Gastroesophageal sphincter (tissue), 4 donors: ENCODE data around the gene ARHGAP26. TPM values are rescaled to one million over a fixed set of nuclear protein-coding genes. Genes with fewer than 3 reads are reported as not detected.
A peak's percentile ranks its signal among the peaks of the same experiment; 100 is the strongest.

ENCODE experiments used
- ATAC-seq: fragments of 150-250 bp; one replicate; pipeline ENCODE4 v1.9.1; 2016; ENCODE audit warnings: mild to moderate bottlenecking, moderate library complexity
- H3K27ac ChIP-seq, 4 donors: fragments of 200-600 bp; sonication (generic) in 3 of 4; 1 replicate in 3 of 4; 2 replicates in 1 of 4; pipeline ENCODE4 v1.5.1; 2016 to 2019
- H3K27me3 ChIP-seq: fragments of 200-600 bp; sonication (generic); one replicate; pipeline ENCODE4 v1.5.1; 2019
- H3K36me3 ChIP-seq, 2 donors: fragments of 200-600 bp; sonication (generic); one replicate each; pipeline ENCODE4 v1.5.1; 2019; ENCODE audit warnings: control low read depth in 1 of 2
- H3K4me1 ChIP-seq, 3 donors: fragments of 200-600 bp; sonication (generic); 1 replicate in 2 of 3; 2 replicates in 1 of 3; pipeline ENCODE4 v1.5.1; 2016 to 2019; ENCODE audit warnings: control low read depth in 2 of 3
- H3K4me3 ChIP-seq, 2 donors: fragments of 200-600 bp; sonication (generic); one replicate each; pipeline ENCODE4 v1.5.1; 2019; ENCODE audit warnings: mild to moderate bottlenecking in 1 of 2, moderate library complexity in 1 of 2
- H3K9me3 ChIP-seq, 3 donors: fragments of 200-600 bp; sonication (generic); one replicate each; pipeline ENCODE4 v1.5.1; 2017 to 2019; ENCODE audit warnings: control low read depth in 2 of 3
- CTCF ChIP-seq, 4 experiments: fragments of 200-600 bp in 2 of 4; fragments of 450-650 bp in 2 of 4; sonication (generic) in 1 of 4; IDR thresholded peaks; one replicate each; pipeline ENCODE4 v1.5.1; 2017 to 2019; ENCODE audit warnings: antibody characterized with exemption in 4 of 4, mild to moderate bottlenecking in 2 of 4, moderate library complexity in 2 of 4
- EP300 ChIP-seq: sonication (generic); formaldehyde crosslinking; IDR thresholded peaks from one replicate; pipeline ENCODE4 v1.6.1; 2017; ENCODE audit warnings: antibody characterized with exemption, mild to moderate bottlenecking
- POLR2A ChIP-seq, 2 donors: fragments of 450-650 bp; IDR thresholded peaks; one replicate each; pipeline ENCODE4 v1.6.1; 2017; ENCODE audit warnings: antibody characterized with exemption in 2 of 2, mild to moderate bottlenecking in 2 of 2, moderate library complexity in 1 of 2
- POLR2AphosphoS5 ChIP-seq: sonication (generic); formaldehyde crosslinking; IDR thresholded peaks from one replicate; pipeline ENCODE4 v1.6.1; 2017; ENCODE audit warnings: antibody characterized with exemption
- WGBS, 2 donors: methylation state at CpG; one replicate each; pipeline ENCODE4 v1.1.5; 2018; ENCODE audit warnings: low coverage in 1 of 2; 5-methylcytosine and 5-hydroxymethylcytosine counted together
- total RNA-seq, 4 donors: library from RNA; depleted of rRNA; stranded (reverse); fragments of >200 nt; gene quantifications; one replicate each; pipeline ENCODE4 v1.1.0, GENCODE V29; 2016

Gene ARHGAP26
- total RNA-seq, 4 donors from 2014 or later: 15.2 to 41.7 (median 31.7) TPM

GRCh38 chr5:142845954-142846398 lies 75.8 kb downstream of the ARHGAP26 start:
- no peaks in the 10 kb centered on the region for H3K36me3 ChIP-seq
- H3K4me3 ChIP-seq: no peak overlapping the region
- peak overlapping the region in 3 of 4 donors; percentile 40 to 57 (median 51) for H3K27ac ChIP-seq
- TF ChIP-seq EP300 (no peak), POLR2A (IDR thresholded peaks at IDR 0.05) (no peak), POLR2AphosphoS5 (no peak), CTCF (IDR thresholded peaks at IDR 0.05) (no peak)
- no peaks in the 10 kb centered on the region for H3K9me3 ChIP-seq
- peaks cover 10 to 71% (median 31%) of the 10 kb centered on the region in 3 donors for H3K4me1 ChIP-seq
- H3K27me3 ChIP-seq: no peaks in the 10 kb centered on the region
- 59 to 83% methylated on average over 5 to 7 of the region's 9 CpGs for WGBS, 2 donors
- no peak for ATAC-seq

GRCh38 chr5:142846406-142846805 lies 76.2 kb downstream of the ARHGAP26 start:
- Histone ChIP-seq H3K27me3 (no peaks in the 10 kb centered on the region), H3K4me3 (no peak overlapping the region), H3K9me3 (no peaks in the 10 kb centered on the region), H3K27ac (peak overlapping the region in 2 of 4 donors; percentile 40 to 51), H3K36me3 (no peaks in the 10 kb centered on the region), H3K4me1 (peaks cover 10 to 71% (median 27%) of the 10 kb centered on the region in 3 donors)
- TF ChIP-seq POLR2A (IDR thresholded peaks at IDR 0.05) (no peak), CTCF (IDR thresholded peaks at IDR 0.05) (no peak), EP300 (no peak), POLR2AphosphoS5 (no peak)
- ATAC-seq: no peak

GRCh38 chr5:142847898-142848790 lies 78.0 kb downstream of the ARHGAP26 start:
- peaks cover 9 to 68% (median 16%) of the 10 kb centered on the region in 3 donors for H3K4me1 ChIP-seq
- no peaks in the 10 kb centered on the region for H3K36me3 ChIP-seq
- H3K27me3 ChIP-seq: no peaks in the 10 kb centered on the region
- 85 to 98% methylated on average over 4 to 5 of the region's 7 CpGs for WGBS, 2 donors
- no peaks in the 10 kb centered on the region for H3K9me3 ChIP-seq
- ATAC-seq: no peak
- H3K4me3 ChIP-seq: no peak overlapping the region
- no peak for TF ChIP-seq POLR2A (IDR thresholded peaks at IDR 0.05)
- no peak for TF ChIP-seq POLR2AphosphoS5
- no peak for TF ChIP-seq EP300
- no peak for TF ChIP-seq CTCF (IDR thresholded peaks at IDR 0.05)
- no peak overlapping the region for H3K27ac ChIP-seq

GRCh38 chr5:142849466-142849865 lies 79.3 kb downstream of the ARHGAP26 start:
- Histone ChIP-seq H3K27me3 (no peaks in the 10 kb centered on the region), H3K36me3 (no peaks in the 10 kb centered on the region), H3K9me3 (no peaks in the 10 kb centered on the region), H3K4me3 (no peak overlapping the region), H3K4me1 (peaks cover 6 to 58% (median 16%) of the 10 kb centered on the region in 3 donors), H3K27ac (no peak overlapping the region)
- no peak for ATAC-seq
- WGBS, 2 donors: 90 to 100% methylated on average over 2 to 3 of the region's 3 CpGs
- TF ChIP-seq POLR2AphosphoS5 (no peak), EP300 (no peak), CTCF (IDR thresholded peaks at IDR 0.05) (no peak), POLR2A (IDR thresholded peaks at IDR 0.05) (no peak)

GRCh38 chr5:142849880-142850279 lies 79.7 kb downstream of the ARHGAP26 start:
- Histone ChIP-seq H3K4me1 (peaks cover 6 to 56% (median 13%) of the 10 kb centered on the region in 3 donors), H3K27me3 (no peaks in the 10 kb centered on the region), H3K9me3 (no peaks in the 10 kb centered on the region), H3K27ac (no peak overlapping the region), H3K4me3 (no peak overlapping the region), H3K36me3 (no peaks in the 10 kb centered on the region)
- no peak for TF ChIP-seq CTCF (IDR thresholded peaks at IDR 0.05)
- no peak for TF ChIP-seq EP300
- TF ChIP-seq POLR2AphosphoS5: no peak
- TF ChIP-seq POLR2A (IDR thresholded peaks at IDR 0.05): no peak
- WGBS, 2 donors: 86 to 93% methylated on average over 2 to 3 of the region's 3 CpGs
- no peak for ATAC-seq
